Lower lobe of right lung (tissue), 2 donors: ENCODE measurements around the gene REELD1. TPM values are rescaled to one million over a fixed set of nuclear protein-coding genes. Genes with fewer than 3 reads are reported as not detected.

Experiments used
- ATAC-seq, 2 donors: fragments of 200-7000 bp; cut with Tn5 transposase; one replicate each; pipeline ENCODE4 v1.9.1; 2020 to 2022; ENCODE audit warnings: mild to moderate bottlenecking in 2 of 2, moderate library complexity in 2 of 2
- DNase-seq: peaks from one replicate; pipeline ENCODE4 v3.0.0-alpha.2; 2020
- H3K27ac ChIP-seq: fragments of 200-600 bp; one replicate; pipeline ENCODE4 v1.8.0; 2022
- H3K27me3 ChIP-seq: fragments of 200-600 bp; one replicate; pipeline ENCODE4 v1.8.0; 2022; ENCODE audit warnings: low read depth
- H3K36me3 ChIP-seq: fragments of 200-600 bp; one replicate; pipeline ENCODE4 v1.8.0; 2022; ENCODE audit warnings: mild to moderate bottlenecking
- H3K4me1 ChIP-seq: fragments of 200-600 bp; one replicate; pipeline ENCODE4 v1.8.0; 2022
- H3K4me3 ChIP-seq: fragments of 200-600 bp; one replicate; pipeline ENCODE4 v1.8.0; 2022; ENCODE audit warnings: mild to moderate bottlenecking
- H3K9me3 ChIP-seq: fragments of 200-600 bp; one replicate; pipeline ENCODE4 v1.8.0; 2022
- CTCF ChIP-seq: fragments of 200-600 bp; IDR thresholded peaks from one replicate; pipeline ENCODE4 v1.8.0; 2022; ENCODE audit warnings: antibody characterized with exemption, mild to moderate bottlenecking
- intact Hi-C: fragments of 100-400 bp; cut with DNase I; formaldehyde crosslinking; loops from one replicate; pipeline ENCODE4 v1.11.0; 2022
- total RNA-seq: library from RNA; stranded (reverse); fragmentation: NEBNext Ultra II Directional; extraction: Animal tissue kit (Norgen Biotek cat#: 25700); gene quantifications from one replicate; pipeline ENCODE4 v1.2.1, GENCODE V29; 2021
- donor health status: DM: no; HTN: yes; CAD: no; lungs with severe emphysema.

REELD1 gene
- total RNA-seq, 1 donor from 2014 or later = 0.35 TPM

GRCh38 chr4:146222313-146222712 lies 8.0 kb downstream of the REELD1 start:
- Histone ChIP-seq H3K27ac (no peak overlapping the region), H3K4me1 (no peaks in the 10 kb centered on the region), H3K36me3 (no peaks in the 10 kb centered on the region), H3K4me3 (no peak overlapping the region), H3K27me3 (no peaks in the 10 kb centered on the region), H3K9me3 (no peaks in the 10 kb centered on the region)
- peak; percentile 62 to 79 for ATAC-seq
- TF ChIP-seq CTCF = no peak
- no peak for DNase-seq
- intact Hi-C loops = no loop called here

GRCh38 chr4:146224326-146224966 lies 10.1 kb downstream of the REELD1 start:
- Histone ChIP-seq H3K27me3 (no peaks in the 10 kb centered on the region), H3K4me3 (no peak overlapping the region), H3K4me1 (no peaks in the 10 kb centered on the region), H3K9me3 (no peaks in the 10 kb centered on the region), H3K36me3 (no peaks in the 10 kb centered on the region), H3K27ac (no peak overlapping the region)
- DNase-seq = no peak
- intact Hi-C loops = no loop called here
- no peak for ATAC-seq
- TF ChIP-seq CTCF = no peak

GRCh38 chr4:146229406-146229805 lies 15.1 kb downstream of the REELD1 start:
- Histone ChIP-seq H3K36me3 (no peaks in the 10 kb centered on the region), H3K27ac (no peak overlapping the region), H3K27me3 (no peaks in the 10 kb centered on the region), H3K4me3 (no peak overlapping the region), H3K4me1 (no peaks in the 10 kb centered on the region), H3K9me3 (peaks cover 8% of the 10 kb centered on the region)
- TF ChIP-seq CTCF = no peak
- DNase-seq (no peak), ATAC-seq (no peak)
- intact Hi-C loops = no loop called here

- intact Hi-C loops = no loop called here
- ATAC-seq = no peak
Measured at GRCh38 chr4:146232131-146232722, 17.9 kb downstream of the REELD1 start.

GRCh38 chr4:146235654-146236177 lies 21.4 kb downstream of the REELD1 start:
- Histone ChIP-seq H3K36me3 (no peaks in the 10 kb centered on the region), H3K27ac (peak overlapping the region; percentile 64), H3K4me1 (peaks cover 28% of the 10 kb centered on the region), H3K9me3 (peaks cover 8% of the 10 kb centered on the region), H3K4me3 (no peak overlapping the region), H3K27me3 (no peaks in the 10 kb centered on the region)
- intact Hi-C loops = no loop called here
- DNase-seq = peak; percentile 54
- no peak for TF ChIP-seq CTCF
- ATAC-seq = peak; percentile 65

More at GRCh38 chr4:146232131-146232722, 17.9 kb downstream of the REELD1 start:
- no peak for TF ChIP-seq CTCF
- H3K9me3 ChIP-seq = peaks cover 8% of the 10 kb centered on the region
- no peaks in the 10 kb centered on the region for H3K36me3 ChIP-seq
- no peak for DNase-seq
- H3K4me1 ChIP-seq = peaks cover 15% of the 10 kb centered on the region
- no peaks in the 10 kb centered on the region for H3K27me3 ChIP-seq
- H3K27ac ChIP-seq = no peak overlapping the region
- no peak overlapping the region for H3K4me3 ChIP-seq
